Ecto neural progenitor cell (in vitro differentiated cells): ENCODE results near the gene OSBPL2.

Experiments used
- DNase-seq: peaks from one replicate; pipeline ENCODE4 v3.0.0-alpha.2; 2018; ENCODE audit warnings: low spot score

Gene OSBPL2

GRCh38 chr20:62206388-62206775, 31.9 kb upstream of the OSBPL2 start:
- DNase-seq = no peak

- DNase-seq = no peak
Measured at GRCh38 chr20:62208061-62208794, 30.1 kb upstream of the OSBPL2 start.

GRCh38 chr20:62208795-62209755, 29.2 kb upstream of the OSBPL2 start:
- peak; percentile 67 for DNase-seq

GRCh38 chr20:62209850-62210495, 28.3 kb upstream of the OSBPL2 start:
- no peak for DNase-seq

GRCh38 chr20:62210496-62210855, 27.8 kb upstream of the OSBPL2 start:
- DNase-seq = no peak

- DNase-seq = no peak
Measured at GRCh38 chr20:62211216-62211615, 27.1 kb upstream of the OSBPL2 start.

- DNase-seq = no peak
Measured at GRCh38 chr20:62211769-62212288, 26.5 kb upstream of the OSBPL2 start.

GRCh38 chr20:62212299-62212698, 26.0 kb upstream of the OSBPL2 start:
- no peak for DNase-seq

GRCh38 chr20:62214067-62214466, 24.3 kb upstream of the OSBPL2 start:
- no peak for DNase-seq

GRCh38 chr20:62215020-62215990, 23.0 kb upstream of the OSBPL2 start:
- DNase-seq = no peak

- DNase-seq = no peak
Measured at GRCh38 chr20:62215991-62216635, 22.2 kb upstream of the OSBPL2 start.

GRCh38 chr20:62216636-62217566, 21.4 kb upstream of the OSBPL2 start:
- no peak for DNase-seq

GRCh38 chr20:62217913-62218773, 20.2 kb upstream of the OSBPL2 start:
- DNase-seq = no peak

- peak; percentile 67 for DNase-seq
Measured at GRCh38 chr20:62219101-62219991, 19.0 kb upstream of the OSBPL2 start.

- peak; percentile 91 for DNase-seq
Measured at GRCh38 chr20:62219992-62220665, 18.2 kb upstream of the OSBPL2 start, which contains the start of gene HRH3. Gene HRH3, minus strand, starts transcription at chr20:62220278. Its CDS starts 308 bp downstream, at chr20:62219970.

- no peak for DNase-seq
Measured at GRCh38 chr20:62220666-62221568, 17.4 kb upstream of the OSBPL2 start.
